ENCODE measurements around the gene RLBP1. TPM values are rescaled to one million over a fixed set of nuclear protein-coding genes. Genes with fewer than 3 reads are reported as not detected.
"Not testable (repeated sequence)": the region's sequence is repeated elsewhere in the genome, so short reads cannot be mapped to it uniquely, and the experiment has no call there.

RLBP1 gene
- polyA plus RNA-seq, 1 donor from 2014 or later = 0.16 TPM

DNA sequence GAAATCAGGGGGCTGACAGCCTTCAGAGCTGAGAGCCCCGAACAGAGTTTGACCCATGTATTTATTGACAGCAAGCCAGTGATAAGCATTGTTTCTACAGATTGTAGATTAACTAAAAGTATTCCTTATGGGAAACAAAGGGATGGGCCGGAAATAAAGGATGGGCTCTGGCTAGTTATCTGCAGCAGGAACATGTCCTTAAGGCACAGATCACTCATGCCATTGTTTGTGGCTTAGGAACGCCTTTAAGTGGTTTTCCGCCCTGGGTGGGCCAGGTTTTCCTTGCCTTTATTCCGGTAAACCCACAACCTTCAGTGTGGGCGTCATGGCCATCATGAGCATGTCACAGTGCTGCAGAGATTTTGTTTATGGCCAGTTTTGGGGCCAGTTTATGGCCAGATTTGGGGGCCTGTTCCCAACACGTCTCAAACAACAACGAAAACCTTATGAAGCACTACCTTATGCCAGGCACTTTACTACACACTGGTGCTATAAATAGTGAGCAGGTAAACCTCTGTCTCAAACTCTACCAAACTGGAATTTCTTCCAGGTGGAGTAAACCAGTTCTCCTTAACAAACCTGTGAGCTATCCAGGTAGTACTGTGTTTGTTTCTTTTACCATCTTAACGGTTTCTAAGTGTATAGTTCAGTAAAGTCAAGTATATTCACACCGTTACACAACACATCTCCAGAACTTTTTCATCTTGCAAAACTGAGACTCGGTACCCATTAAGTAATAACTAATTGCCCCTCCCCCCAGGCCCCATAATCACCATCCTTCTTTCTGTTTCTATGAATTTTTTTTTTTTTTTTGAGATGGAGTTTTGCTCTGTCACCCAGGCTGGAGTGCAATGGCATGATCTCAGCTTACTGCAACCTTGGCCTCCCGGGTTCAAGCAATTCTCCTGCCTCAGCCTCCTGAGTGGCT lies 18.8 kb upstream of the RLBP1 start:
- H3K27me3 ChIP-seq (ENCODE audit: insufficient read depth, low read depth, low read length); H3K9me2 ChIP-seq (ENCODE audit: insufficient read depth, low read length); H3K9me3 ChIP-seq (ENCODE audit: low read length); H3K4me2 ChIP-seq (ENCODE audit: low read length); H3K27ac ChIP-seq (ENCODE audit: low read length); H4K20me1 ChIP-seq (ENCODE audit: insufficient read depth); H3K9ac ChIP-seq (ENCODE audit: low read length); H2AFZ ChIP-seq (ENCODE audit: low read depth, low read length); H3K79me2 ChIP-seq (replicated peaks; ENCODE audit: insufficient read depth, low read length); H3K36me3 ChIP-seq (ENCODE audit: insufficient read depth, low read length); H3K4me3 ChIP-seq (ENCODE audit: low read length); H3F3A ChIP-seq (ENCODE audit: insufficient read depth, low read length, poor library complexity, severe bottlenecking): not testable (repeated sequence)

DNA sequence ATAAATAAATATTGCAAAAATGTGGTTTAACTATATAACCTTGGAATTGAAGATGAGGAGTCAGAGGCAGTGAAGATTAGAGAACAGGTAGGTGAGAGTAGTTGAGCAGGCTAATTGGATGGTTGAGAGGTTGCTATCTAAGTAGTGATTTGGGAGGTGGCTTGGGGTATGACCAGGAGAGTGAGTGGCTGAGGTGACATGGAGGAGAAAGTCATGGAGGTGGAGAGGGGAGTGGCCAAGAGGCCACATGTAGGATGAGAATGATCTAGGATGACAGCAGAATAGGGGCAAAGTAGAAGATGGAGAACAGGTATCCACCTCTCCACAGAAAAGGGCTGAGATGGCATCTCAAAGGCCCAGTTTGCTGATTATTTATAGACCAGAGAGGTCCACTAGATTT lies 10.5 kb upstream of the RLBP1 start:
- Histone ChIP-seq H2AFZ (ENCODE audit: low read depth, low read length) (no peak overlapping the region), H3K9ac (ENCODE audit: low read length) (no peak overlapping the region), H4K20me1 (ENCODE audit: insufficient read depth) (no peaks in the 10 kb centered on the region), H3K27ac (ENCODE audit: low read length) (no peak overlapping the region), H3K9me2 (ENCODE audit: insufficient read depth, low read length) (no peaks in the 10 kb centered on the region), H3K9me3 (ENCODE audit: low read length) (no peaks in the 10 kb centered on the region), H3K36me3 (ENCODE audit: insufficient read depth, low read length) (no peaks in the 10 kb centered on the region), H3F3A (ENCODE audit: insufficient read depth, low read length, poor library complexity, severe bottlenecking) (no peaks in the 10 kb centered on the region), H3K4me3 (ENCODE audit: low read length) (no peak overlapping the region), H3K27me3 (ENCODE audit: insufficient read depth, low read depth, low read length) (no peaks in the 10 kb centered on the region), H3K79me2 (replicated peaks; ENCODE audit: insufficient read depth, low read length) (no peaks in the 10 kb centered on the region), H3K4me2 (ENCODE audit: low read length) (no peak overlapping the region)
- no peak for TF ChIP-seq EZH2 (IDR thresholded peaks at IDR 0.05; ENCODE audit: borderline replicate concordance, insufficient read depth, low read length, poor library complexity, severe bottlenecking)
- TF ChIP-seq EP300 (conservative IDR thresholded peaks at IDR 0.05; ENCODE audit: poor library complexity, severe bottlenecking) = no peak
- TF ChIP-seq TAF1 (IDR thresholded peaks at IDR 0.05; ENCODE audit: low read depth) = no peak
- TF ChIP-seq MXI1 (conservative IDR thresholded peaks at IDR 0.05; ENCODE audit: poor library complexity, severe bottlenecking) = no peak
- no peak for TF ChIP-seq POLR2AphosphoS5 (IDR thresholded peaks at IDR 0.05)
- TF ChIP-seq, protein P1, sequence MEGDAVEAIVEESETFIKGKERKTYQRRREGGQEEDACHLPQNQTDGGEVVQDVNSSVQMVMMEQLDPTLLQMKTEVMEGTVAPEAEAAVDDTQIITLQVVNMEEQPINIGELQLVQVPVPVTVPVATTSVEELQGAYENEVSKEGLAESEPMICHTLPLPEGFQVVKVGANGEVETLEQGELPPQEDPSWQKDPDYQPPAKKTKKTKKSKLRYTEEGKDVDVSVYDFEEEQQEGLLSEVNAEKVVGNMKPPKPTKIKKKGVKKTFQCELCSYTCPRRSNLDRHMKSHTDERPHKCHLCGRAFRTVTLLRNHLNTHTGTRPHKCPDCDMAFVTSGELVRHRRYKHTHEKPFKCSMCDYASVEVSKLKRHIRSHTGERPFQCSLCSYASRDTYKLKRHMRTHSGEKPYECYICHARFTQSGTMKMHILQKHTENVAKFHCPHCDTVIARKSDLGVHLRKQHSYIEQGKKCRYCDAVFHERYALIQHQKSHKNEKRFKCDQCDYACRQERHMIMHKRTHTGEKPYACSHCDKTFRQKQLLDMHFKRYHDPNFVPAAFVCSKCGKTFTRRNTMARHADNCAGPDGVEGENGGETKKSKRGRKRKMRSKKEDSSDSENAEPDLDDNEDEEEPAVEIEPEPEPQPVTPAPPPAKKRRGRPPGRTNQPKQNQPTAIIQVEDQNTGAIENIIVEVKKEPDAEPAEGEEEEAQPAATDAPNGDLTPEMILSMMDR (IDR thresholded peaks at IDR 0.05; ENCODE audit: poor library complexity, severe bottlenecking) = no peak
- TF ChIP-seq, protein P2, sequence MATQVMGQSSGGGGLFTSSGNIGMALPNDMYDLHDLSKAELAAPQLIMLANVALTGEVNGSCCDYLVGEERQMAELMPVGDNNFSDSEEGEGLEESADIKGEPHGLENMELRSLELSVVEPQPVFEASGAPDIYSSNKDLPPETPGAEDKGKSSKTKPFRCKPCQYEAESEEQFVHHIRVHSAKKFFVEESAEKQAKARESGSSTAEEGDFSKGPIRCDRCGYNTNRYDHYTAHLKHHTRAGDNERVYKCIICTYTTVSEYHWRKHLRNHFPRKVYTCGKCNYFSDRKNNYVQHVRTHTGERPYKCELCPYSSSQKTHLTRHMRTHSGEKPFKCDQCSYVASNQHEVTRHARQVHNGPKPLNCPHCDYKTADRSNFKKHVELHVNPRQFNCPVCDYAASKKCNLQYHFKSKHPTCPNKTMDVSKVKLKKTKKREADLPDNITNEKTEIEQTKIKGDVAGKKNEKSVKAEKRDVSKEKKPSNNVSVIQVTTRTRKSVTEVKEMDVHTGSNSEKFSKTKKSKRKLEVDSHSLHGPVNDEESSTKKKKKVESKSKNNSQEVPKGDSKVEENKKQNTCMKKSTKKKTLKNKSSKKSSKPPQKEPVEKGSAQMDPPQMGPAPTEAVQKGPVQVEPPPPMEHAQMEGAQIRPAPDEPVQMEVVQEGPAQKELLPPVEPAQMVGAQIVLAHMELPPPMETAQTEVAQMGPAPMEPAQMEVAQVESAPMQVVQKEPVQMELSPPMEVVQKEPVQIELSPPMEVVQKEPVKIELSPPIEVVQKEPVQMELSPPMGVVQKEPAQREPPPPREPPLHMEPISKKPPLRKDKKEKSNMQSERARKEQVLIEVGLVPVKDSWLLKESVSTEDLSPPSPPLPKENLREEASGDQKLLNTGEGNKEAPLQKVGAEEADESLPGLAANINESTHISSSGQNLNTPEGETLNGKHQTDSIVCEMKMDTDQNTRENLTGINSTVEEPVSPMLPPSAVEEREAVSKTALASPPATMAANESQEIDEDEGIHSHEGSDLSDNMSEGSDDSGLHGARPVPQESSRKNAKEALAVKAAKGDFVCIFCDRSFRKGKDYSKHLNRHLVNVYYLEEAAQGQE (IDR thresholded peaks at IDR 0.05; ENCODE audit: borderline replicate concordance) = no peak
- TF ChIP-seq RAD21 (conservative IDR thresholded peaks at IDR 0.05) = no peak
- TF ChIP-seq SMC3 (conservative IDR thresholded peaks at IDR 0.05; ENCODE audit: poor library complexity) = no peak

All from neural cell (in vitro differentiated cells).